Stimulated activated CD4-positive, alpha-beta T cell treated with anti-CD3 and anti-CD28 coated beads, Interleukin-1b, Interleukin-23, amount 100 ng/mL, for 1 hour (primary cell): ENCODE data around the gene C1RL.

ENCODE experiments used
- DNase-seq, 2 donors: peaks; one replicate each; pipeline ENCODE4 v3.0.0-alpha.2; 2020; ENCODE audit warnings: low read depth in 2 of 2

Gene C1RL

DNA sequence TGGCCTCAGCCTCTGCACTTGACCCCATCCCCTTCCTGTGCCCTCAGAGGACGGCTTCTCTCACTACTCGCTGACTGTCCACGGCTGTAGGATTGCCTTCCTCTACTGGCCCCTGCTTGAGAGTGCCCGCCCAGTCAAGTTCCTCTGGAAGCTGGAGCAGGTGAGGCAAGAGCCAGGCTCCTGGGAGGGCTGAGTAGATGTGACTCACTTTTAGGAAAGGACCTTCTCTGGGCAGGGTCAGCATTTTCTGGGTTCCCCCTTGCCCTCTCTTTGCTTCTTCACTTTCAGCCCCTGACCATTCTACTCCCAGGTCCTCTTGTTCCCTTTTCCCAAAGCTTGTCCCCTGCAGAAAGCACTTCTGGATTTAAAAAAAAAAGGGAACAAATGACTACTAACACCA, 28.9 kb upstream of the C1RL start:
- DNase-seq: no peak

DNA sequence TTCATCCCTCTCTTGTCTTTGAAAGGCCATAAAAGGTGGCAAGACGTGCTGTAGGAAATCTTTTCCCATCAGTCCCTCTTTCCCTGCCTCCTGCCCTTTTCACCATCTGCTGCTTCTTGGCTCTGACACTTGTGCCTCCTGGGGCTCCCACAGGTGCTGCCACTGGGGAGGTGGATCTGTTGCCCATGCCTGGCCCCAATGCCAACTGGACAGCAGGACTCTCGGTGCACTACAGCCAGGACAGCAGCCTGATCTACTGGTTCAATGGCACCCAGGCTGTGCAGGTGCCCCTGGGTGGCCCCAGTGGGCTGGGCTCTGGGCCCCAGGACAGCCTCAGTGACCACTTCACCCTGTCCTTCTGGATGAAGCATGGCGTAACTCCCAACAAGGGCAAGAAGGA, 27.7 kb upstream of the C1RL start:
- DNase-seq: no peak

DNA sequence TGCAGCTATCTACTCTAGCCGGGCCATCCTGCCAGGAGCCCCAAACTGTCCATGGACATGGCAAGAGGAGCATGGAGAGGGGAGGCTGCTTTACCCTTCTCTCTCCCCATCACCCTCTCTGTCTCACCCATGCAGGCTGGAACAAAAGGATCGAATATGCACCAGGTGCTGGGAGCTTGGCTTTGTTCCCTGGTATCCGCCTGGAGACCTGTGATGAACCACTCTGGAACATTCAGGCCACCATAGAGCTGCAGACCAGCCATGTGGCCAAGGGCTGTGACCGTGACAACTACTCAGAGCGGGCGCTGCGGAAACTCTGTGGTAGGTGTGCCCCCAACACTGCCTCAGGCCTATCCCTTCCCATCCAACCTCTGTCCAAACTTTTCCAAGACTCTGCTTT, 27.1 kb upstream of the C1RL start:
- DNase-seq: no peak

DNA sequence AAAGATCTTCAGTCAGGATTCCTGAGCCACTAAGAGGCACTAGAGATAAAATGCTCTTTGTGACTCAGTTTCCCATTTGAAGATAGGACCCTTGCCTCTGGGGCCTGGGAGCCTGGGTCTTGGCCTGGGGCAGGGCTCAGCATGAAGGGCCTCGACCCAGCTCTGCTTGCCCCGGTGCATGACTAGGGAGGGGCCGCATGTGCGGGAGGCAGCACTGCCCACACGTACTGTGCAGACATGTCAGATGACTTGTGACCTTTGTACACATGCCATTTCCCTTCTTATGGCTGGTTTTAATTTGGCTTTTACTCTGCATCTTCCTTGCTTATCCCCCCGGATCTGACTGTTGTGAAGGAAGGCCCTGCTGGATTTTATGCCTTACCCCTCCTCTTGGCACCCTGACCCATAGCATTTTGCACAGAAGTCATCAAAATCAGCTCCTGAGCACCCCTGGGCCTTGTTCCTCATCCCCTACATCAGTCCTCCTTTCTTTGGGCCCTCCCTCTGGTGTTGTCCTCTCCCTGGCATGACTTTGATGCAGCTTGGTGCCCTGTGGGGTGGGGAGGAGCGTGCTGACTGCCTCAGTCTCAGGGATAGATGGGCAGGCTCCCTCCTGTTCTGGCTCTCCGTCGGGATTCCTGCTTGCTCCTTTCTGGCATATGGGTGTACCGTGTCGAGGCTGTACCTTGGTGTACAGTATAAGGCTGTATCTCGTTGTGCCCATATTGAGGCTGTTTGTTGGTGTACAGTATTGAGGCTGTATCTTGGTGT, 25.6 kb upstream of the C1RL start:
- no peak for DNase-seq

DNA sequence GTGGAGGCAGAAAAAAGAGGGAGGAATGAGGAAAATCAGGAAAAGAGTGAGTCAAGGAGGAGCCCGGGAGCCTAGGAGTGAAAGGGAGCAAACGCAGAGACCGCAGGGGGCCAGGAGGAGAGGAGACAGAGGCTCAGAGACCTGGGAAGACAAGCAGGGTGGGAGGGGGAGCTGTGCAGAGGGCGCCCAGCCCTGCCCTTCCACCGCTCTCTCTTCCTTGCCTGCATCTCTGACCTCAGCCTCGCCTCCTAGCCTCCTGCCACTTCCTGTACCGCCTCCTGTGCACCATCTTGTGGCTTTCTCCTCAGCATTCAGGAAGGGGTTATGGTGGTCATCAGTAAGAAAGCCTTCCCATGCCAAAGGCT, 22.5 kb upstream of the C1RL start:
- DNase-seq: no peak

DNA sequence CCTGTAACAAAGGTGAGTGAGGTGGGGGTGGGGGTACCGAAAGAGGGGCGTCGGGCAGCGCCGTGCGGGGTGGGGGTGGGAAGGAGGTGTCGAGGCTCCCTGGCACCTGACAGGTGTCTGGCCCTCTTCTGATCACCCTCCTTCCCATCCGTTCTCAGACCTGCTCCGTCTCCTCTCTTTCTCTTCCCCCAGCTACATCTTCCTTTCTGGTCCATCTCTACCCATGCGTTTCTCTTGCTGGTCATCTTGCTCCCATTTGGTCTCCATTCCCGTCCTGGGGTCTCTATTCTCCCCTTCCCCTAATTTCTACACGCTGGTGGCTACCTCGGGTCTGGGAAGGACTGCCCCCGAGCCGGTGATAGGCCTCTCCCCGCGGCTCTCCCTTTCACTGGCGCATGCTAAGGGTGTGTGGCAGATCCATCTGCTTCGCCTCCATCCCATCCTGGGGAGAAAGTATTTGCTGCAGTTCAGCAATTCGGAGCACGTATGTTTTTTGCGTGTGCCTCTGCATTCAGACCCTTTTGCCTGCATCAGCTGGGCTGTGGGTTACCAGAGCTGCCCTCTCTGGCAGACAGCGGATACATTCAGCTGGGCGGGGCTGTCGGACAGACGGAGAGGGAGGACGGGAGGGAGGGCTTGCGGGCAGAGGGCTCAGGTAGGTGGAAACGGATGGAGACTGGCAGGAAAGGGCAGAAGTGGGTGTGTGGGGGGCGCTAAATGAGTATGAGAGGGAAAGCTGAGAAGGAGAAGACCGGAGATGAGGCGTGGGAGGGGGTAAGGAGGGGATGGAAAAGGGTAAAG, 21.9 kb upstream of the C1RL start:
- no peak for DNase-seq

DNA sequence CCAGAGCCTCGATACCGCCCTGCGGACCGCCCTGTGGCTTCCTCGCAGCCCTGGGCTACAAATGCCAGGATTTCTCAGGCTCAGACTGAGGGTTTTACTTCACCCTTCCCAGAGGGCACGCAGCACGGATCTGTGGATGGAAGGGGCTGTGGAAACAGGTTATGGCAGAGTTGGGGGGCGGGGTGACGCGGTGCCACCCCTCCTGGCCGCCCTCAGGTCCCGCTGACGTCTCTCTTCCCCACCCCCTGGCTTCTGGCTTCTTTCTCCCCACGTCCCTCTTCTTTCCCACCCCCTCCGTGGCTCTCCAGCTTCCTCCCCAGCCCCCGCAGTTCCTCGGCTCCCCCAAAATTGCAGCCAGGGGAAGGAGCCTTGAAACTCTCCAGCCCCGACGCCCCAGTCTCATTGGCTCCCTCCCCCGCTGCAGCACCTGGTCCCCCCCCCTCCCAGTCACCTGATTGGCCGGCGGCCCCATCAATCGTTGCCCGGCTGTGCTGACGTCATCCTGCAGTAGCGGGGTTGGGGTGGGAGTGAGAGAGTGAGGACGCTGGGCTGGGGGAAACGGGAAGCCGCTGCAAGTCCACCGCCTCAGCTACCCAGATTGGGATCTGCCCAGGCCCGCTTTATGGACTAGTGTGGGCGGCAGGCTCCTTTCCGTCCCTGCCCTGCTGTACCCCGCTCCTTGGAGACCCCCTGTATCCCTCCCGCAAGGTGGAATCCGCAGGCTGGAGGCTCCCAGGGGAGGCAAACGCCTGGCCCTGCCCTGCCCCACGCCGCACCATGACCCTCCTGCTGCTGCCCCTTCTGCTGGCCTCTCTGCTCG, 21.1 kb upstream of the C1RL start, which contains the start of gene CLSTN3:
Gene CLSTN3, plus strand, starts transcription at position 500 of the 820 bp plus-strand sequence. Its CDS starts 278 bp downstream, at position 778.
- DNase-seq: peak; percentile 69 to 71

DNA sequence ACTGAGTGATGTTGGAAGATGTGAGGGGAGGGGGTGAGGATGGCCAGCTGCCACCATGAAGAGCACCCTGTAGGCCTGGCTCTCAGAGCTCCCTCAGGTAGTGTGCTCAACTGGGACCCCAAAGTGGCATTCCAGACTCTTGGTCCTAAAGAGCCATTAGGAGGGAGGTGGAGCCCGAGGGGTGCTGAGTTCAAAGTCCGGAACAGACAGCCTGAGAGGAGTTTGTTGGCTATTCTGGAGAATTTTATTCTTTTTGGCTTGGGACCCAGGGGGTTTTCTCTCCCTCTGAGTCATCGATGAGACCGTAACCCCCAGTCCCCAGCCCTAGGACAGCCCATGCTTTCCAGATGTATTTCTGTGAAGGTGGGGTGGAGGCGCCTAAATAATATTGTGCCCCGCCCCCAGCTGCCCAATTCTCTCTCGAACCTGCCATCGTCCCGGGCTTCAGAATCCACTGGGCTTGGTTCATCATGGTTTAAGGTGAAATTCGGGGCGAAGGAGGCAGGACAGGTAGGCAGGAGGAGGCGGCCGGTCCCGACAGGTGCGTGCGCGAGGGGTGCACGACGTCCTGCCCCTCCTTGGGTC, 20.4 kb upstream of the C1RL start:
- no peak for DNase-seq

GRCh38 chr12:7128681-7129286, 19.8 kb upstream of the C1RL start, which contains the start of gene RBP5:
Gene RBP5, minus strand, starts transcription at chr12:7128889. Its CDS starts 114 bp downstream, at chr12:7128775.
- no peak for DNase-seq

- no peak for DNase-seq
Observed at GRCh38 chr12:7127916-7128626, 19.1 kb upstream of the C1RL start.

DNA sequence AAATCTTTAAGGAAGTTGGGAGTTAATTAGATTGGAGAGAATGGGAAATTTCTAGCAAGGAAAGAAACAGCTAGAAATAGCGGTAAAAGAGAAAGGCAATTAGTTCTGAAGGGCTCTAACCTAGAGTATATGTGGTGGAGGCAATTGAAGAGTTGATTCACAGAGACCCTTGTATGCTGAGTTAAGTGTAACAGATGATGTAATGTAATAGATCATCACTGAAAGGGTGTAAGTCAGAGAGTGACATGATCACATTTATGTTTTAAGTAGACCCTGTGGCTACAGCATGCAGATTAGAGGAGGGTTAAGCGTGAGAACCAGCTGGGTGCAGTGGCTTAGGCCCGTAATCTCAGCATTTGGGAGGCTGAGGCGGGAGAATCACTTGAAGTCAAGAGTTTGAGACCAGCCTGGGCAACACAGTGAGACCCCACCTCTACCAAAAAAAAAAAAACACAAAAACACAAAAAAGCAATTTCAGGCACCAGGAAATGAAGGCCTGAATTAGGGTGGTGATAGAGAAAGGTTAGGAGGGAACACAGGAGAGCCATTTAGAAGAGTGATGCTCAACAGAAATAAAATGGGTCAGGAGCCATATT, 16.7 kb upstream of the C1RL start:
- DNase-seq: no peak

- DNase-seq: no peak
Observed at GRCh38 chr12:7123806-7124522, 14.9 kb upstream of the C1RL start.

GRCh38 chr12:7122811-7123769, 14.1 kb upstream of the C1RL start:
- DNase-seq: no peak

GRCh38 chr12:7121324-7121723, 12.3 kb upstream of the C1RL start:
- DNase-seq: no peak

DNA sequence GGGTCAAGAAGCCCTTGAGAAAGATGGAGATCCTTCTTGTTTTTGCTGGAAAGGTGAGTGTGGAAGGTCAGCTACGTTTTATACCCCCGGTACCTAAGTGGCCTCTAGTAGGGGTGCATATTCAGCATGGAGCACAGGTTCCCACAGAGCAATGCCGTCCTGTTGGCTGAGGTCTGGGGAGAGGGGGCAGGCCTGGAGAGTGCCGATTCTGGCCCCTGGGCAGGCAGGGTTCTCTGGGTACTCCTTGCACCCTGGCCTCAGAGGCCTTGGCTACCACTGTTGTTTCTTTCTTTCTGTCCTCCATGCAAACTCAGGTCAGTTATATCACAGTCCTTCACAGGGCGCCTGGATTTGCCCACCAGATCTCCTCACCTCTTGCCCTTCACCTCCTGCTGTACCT, 11.2 kb upstream of the C1RL start:
- DNase-seq: no peak

GRCh38 chr12:7118881-7119280, 9.9 kb upstream of the C1RL start:
- DNase-seq: no peak

GRCh38 chr12:7117670-7118069, 8.7 kb upstream of the C1RL start:
- no peak for DNase-seq

- no peak for DNase-seq
Observed at GRCh38 chr12:7116916-7117315, 7.9 kb upstream of the C1RL start.

GRCh38 chr12:7116196-7116595, 7.2 kb upstream of the C1RL start:
- no peak for DNase-seq
